PC-9 (cell line): ENCODE data around the gene CAPRIN1.

ENCODE experiments used
- EZH2 ChIP-seq: fragments of 200-600 bp; sonication (generic); IDR thresholded peaks from 2 replicates; pipeline ENCODE4 v1.8.0; 2017; ENCODE audit warnings: antibody characterized with exemption, low read depth
- TF ChIP-seq, protein P1 (sequence below): fragments of 200-600 bp; sonication (generic); conservative IDR thresholded peaks from 2 replicates; pipeline ENCODE4 v1.6.1; 2017; ENCODE audit warnings: mixed run types, antibody characterized with exemption, mild to moderate bottlenecking, moderate library complexity

DNA sequence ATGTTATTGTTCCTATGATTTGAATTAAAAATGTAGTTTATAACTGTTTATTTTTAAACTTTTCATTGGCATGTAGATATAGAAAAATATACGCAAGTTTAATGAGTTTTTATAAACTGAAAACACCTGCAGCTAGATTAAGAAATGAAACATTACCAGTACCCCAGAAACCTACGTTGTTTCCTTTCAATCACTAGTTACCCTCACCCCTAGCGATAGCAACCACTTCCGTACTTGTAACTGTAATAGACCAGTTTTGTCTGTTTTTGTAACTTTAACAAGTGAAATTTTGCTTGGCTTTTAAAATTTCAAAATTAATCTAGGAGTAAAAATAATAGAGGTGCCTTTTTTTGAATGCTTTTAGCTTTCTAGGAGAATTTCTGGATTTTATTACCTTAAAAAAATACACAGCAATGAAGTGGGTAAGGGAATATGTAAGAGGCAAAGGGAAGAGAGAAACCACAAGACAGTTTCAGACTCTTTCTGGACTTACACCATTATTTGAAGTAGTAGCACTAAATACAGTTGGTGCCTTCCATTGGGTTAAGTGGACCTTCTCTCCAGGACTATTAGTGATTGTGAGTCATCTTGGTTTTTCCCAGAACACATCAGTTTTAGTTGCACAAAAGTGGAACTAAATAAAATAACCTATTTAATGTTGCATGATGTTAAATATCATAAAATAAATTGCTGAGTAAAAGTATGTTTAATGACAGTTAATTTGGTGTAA is 35.2 kb downstream of the CAPRIN1 start:
- TF ChIP-seq EZH2 = no peak
- TF ChIP-seq, protein P1, sequence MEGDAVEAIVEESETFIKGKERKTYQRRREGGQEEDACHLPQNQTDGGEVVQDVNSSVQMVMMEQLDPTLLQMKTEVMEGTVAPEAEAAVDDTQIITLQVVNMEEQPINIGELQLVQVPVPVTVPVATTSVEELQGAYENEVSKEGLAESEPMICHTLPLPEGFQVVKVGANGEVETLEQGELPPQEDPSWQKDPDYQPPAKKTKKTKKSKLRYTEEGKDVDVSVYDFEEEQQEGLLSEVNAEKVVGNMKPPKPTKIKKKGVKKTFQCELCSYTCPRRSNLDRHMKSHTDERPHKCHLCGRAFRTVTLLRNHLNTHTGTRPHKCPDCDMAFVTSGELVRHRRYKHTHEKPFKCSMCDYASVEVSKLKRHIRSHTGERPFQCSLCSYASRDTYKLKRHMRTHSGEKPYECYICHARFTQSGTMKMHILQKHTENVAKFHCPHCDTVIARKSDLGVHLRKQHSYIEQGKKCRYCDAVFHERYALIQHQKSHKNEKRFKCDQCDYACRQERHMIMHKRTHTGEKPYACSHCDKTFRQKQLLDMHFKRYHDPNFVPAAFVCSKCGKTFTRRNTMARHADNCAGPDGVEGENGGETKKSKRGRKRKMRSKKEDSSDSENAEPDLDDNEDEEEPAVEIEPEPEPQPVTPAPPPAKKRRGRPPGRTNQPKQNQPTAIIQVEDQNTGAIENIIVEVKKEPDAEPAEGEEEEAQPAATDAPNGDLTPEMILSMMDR = no peak
